Mesenchymal stem cell (in vitro differentiated cells and primary cell): Measurements from ENCODE around the gene VGLL4.
A peak's percentile ranks its signal among the peaks of the same experiment; 100 is the strongest.
"Not testable (repeated sequence)": the region's sequence is repeated elsewhere in the genome, so short reads cannot be mapped to it uniquely, and the experiment has no call there.

Experiments used
- DNase-seq: peaks from one replicate; pipeline ENCODE4 v3.0.0-alpha.2; 2013
- H2AFZ ChIP-seq: one replicate; pipeline ENCODE4 v1.6.1; 2013; ENCODE audit warnings: low read depth, mild to moderate bottlenecking, control low read depth, inconsistent platforms, low read length, moderate library complexity
- H2AK5ac ChIP-seq: 2 replicates; pipeline ENCODE4 v1.6.1; 2013; ENCODE audit warnings: low read length, moderate library complexity, mild to moderate bottlenecking, inconsistent platforms; ENCODE audit not compliant: severe bottlenecking
- H2BK120ac ChIP-seq: one replicate; pipeline ENCODE4 v1.6.1; 2013; ENCODE audit warnings: low read depth, mild to moderate bottlenecking, inconsistent platforms, low read length, moderate library complexity
- H2BK12ac ChIP-seq, 2 experiments: one replicate each; pipeline ENCODE4 v1.6.1; 2013; ENCODE audit warnings: inconsistent platforms in 2 of 2, low read length in 2 of 2, mild to moderate bottlenecking in 2 of 2, moderate library complexity in 2 of 2, control low read depth in 1 of 2
- H2BK15ac ChIP-seq: one replicate; pipeline ENCODE4 v1.6.1; 2013; ENCODE audit warnings: mild to moderate bottlenecking, low read depth, inconsistent platforms; ENCODE audit not compliant: poor library complexity, severe bottlenecking
- H2BK5ac ChIP-seq: 2 replicates; pipeline ENCODE4 v1.6.1; 2013; ENCODE audit warnings: low read depth, mild to moderate bottlenecking, low read length, control low read depth, inconsistent platforms; ENCODE audit not compliant: poor library complexity, severe bottlenecking
- H3K14ac ChIP-seq, 2 experiments: one replicate each; pipeline ENCODE4 v1.6.1; 2013; ENCODE audit warnings: inconsistent platforms in 2 of 2, low read length in 2 of 2, control low read depth in 1 of 2, mild to moderate bottlenecking in 1 of 2, moderate library complexity in 1 of 2
- H3K18ac ChIP-seq, 2 experiments: one replicate each; pipeline ENCODE4 v1.6.1; 2013; ENCODE audit warnings: inconsistent platforms in 2 of 2, low read length in 2 of 2, control low read depth in 1 of 2, low read depth in 1 of 2, mild to moderate bottlenecking in 1 of 2
- H3K23ac ChIP-seq, 2 experiments: one replicate each; pipeline ENCODE4 v1.6.1; 2013; ENCODE audit warnings: inconsistent platforms in 2 of 2, low read length in 2 of 2, mild to moderate bottlenecking in 2 of 2, moderate library complexity in 2 of 2, control low read depth in 1 of 2
- H3K27ac ChIP-seq: 2 replicates; pipeline ENCODE4 v1.5.1; 2013; ENCODE audit warnings: mild to moderate bottlenecking, moderate library complexity, low read length, control low read depth, inconsistent platforms; ENCODE audit not compliant: poor library complexity, severe bottlenecking
- H3K27me3 ChIP-seq, 2 experiments: 2 replicates each; pipeline versions ENCODE4 v1.6.1 to v1.7.0; 2013; ENCODE audit warnings: low read length in 2 of 2, mild to moderate bottlenecking in 2 of 2, moderate library complexity in 2 of 2, control low read depth in 1 of 2, inconsistent platforms in 1 of 2; ENCODE audit not compliant: control insufficient read depth in 1 of 2, insufficient read depth in 1 of 2
- H3K36me3 ChIP-seq, 2 experiments: 2 replicates each; pipeline versions ENCODE4 v1.6.1 to v1.7.0; 2013; ENCODE audit warnings: low read length in 2 of 2, control low read depth in 1 of 2, inconsistent platforms in 1 of 2, low read depth in 1 of 2, mild to moderate bottlenecking in 1 of 2; ENCODE audit not compliant: insufficient read depth in 2 of 2, control insufficient read depth in 1 of 2
- H3K4ac ChIP-seq, 2 experiments: one replicate each; pipeline ENCODE4 v1.6.1; 2013; ENCODE audit warnings: inconsistent platforms in 2 of 2, low read length in 2 of 2, mild to moderate bottlenecking in 2 of 2, moderate library complexity in 2 of 2, control low read depth in 1 of 2, low read depth in 1 of 2
- H3K4me1 ChIP-seq: 2 replicates; pipeline ENCODE4 v1.6.1; 2013; ENCODE audit warnings: low read depth, low read length, control low read depth; ENCODE audit not compliant: control insufficient read depth, insufficient read depth
- H3K4me2 ChIP-seq: 2 replicates; pipeline ENCODE4 v1.6.1; 2013; ENCODE audit warnings: low read length, mild to moderate bottlenecking, inconsistent platforms; ENCODE audit not compliant: poor library complexity, severe bottlenecking
- H3K4me3 ChIP-seq, 2 experiments: 2 replicates each; pipeline versions ENCODE4 v1.5.1 to v1.7.0; 2013; ENCODE audit warnings: low read length in 2 of 2, mild to moderate bottlenecking in 2 of 2, control low read depth in 1 of 2, low read depth in 1 of 2; ENCODE audit not compliant: insufficient read depth in 1 of 2
- H3K79me1 ChIP-seq: replicated peaks from 2 replicates; pipeline ENCODE4 v1.6.1; 2013; ENCODE audit warnings: mild to moderate bottlenecking, control low read depth, low read length, inconsistent platforms; ENCODE audit not compliant: poor library complexity, severe bottlenecking
- H3K9ac ChIP-seq: 2 replicates; pipeline ENCODE4 v1.7.0; 2013; ENCODE audit warnings: mild to moderate bottlenecking, low read length, moderate library complexity
- H3K9me3 ChIP-seq: 2 replicates; pipeline ENCODE4 v1.7.0; 2013; ENCODE audit warnings: mild to moderate bottlenecking, low read length; ENCODE audit not compliant: control insufficient read depth
- H4K8ac ChIP-seq: one replicate; pipeline ENCODE4 v1.6.1; 2013; ENCODE audit warnings: inconsistent platforms, mild to moderate bottlenecking, low read length, moderate library complexity
- H4K91ac ChIP-seq: one replicate; pipeline ENCODE4 v1.6.1; 2013; ENCODE audit warnings: mild to moderate bottlenecking, low read length, inconsistent platforms
- WGBS: methylation state at CpG from one replicate; pipeline ENCODE4 v1.1.7; 2013; ENCODE audit warnings: mixed read lengths; 5-methylcytosine and 5-hydroxymethylcytosine counted together

VGLL4 gene

DNA sequence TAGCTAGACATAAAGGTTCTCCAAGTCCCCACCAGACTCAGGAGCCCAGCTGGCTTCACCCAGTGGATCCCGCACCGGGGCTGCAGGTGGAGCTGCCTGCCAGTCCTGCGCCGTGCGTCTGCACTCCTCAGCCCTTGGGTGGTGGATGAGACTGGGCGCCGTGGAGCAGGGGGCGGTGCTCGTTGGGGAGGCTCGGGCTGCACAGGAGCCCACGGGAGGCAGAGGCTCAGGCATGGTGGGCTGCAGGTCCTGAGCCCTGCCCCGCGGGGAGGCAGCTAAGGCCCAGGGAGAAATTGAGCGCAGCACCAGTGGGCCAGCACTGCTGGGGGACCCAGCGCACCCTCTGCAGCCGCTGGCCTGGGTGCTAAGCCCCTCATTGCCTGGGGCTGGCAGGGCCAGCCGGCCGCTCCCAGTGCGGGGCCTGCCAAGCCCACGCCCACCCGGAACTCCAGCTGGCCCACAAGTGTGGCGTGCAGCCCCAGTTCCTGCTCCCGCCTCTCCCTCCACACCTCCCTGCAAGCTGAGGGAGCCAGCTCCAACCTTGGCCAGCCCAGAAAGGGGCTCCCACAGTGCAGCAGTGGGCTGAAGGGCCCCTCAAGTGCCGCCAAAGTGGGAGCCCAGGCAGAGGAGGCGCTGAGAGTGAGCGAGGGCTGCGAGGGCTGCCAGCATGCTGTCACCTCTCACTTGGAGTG, 130.4 kb downstream of the VGLL4 start:
- H3K36me3 ChIP-seq, H3K9me3 ChIP-seq, H2AFZ ChIP-seq, DNase-seq, H3K23ac ChIP-seq, H3K4me2 ChIP-seq, H2BK15ac ChIP-seq, H3K27me3 ChIP-seq, H3K79me1 ChIP-seq, H3K4me3 ChIP-seq, H2BK5ac ChIP-seq: not testable (repeated sequence)
- Histone ChIP-seq H3K18ac (peak overlapping the region; percentile 89 to 97), H4K91ac (peak overlapping the region; percentile 96), H3K14ac (peak overlapping the region in 1 of 2 experiments; percentile 83), H3K9ac (peak overlapping the region; percentile 46), H3K27ac (peak overlapping the region; percentile 74), H3K4me1 (peaks cover 18% of the 10 kb centered on the region), H2BK120ac (peak overlapping the region; percentile 84), H2BK12ac (peak overlapping the region; percentile 76 to 97), H3K4ac (peak overlapping the region; percentile 55 to 96), H4K8ac (peak overlapping the region; percentile 66), H2AK5ac (peak overlapping the region; percentile 68)
- 93% methylated on average over 25 of the region's 27 CpGs for WGBS

- not testable (repeated sequence) for H3K36me3 ChIP-seq, H2BK5ac ChIP-seq, H3K23ac ChIP-seq, H3K4me2 ChIP-seq, DNase-seq, H3K79me1 ChIP-seq, H3K9me3 ChIP-seq, H3K4me3 ChIP-seq, H2AK5ac ChIP-seq, H2BK120ac ChIP-seq, H3K27me3 ChIP-seq, H3K9ac ChIP-seq, H3K27ac ChIP-seq, H2AFZ ChIP-seq
- H4K91ac ChIP-seq = peak overlapping the region; percentile 76
- H3K4ac ChIP-seq = peak overlapping the region in 1 of 2 experiments; percentile 0
- H3K14ac ChIP-seq = peak overlapping the region in 1 of 2 experiments; percentile 37
- H4K8ac ChIP-seq = peak overlapping the region; percentile 48
- peaks cover 19% of the 10 kb centered on the region for H3K4me1 ChIP-seq
- peak overlapping the region; percentile 57 to 74 for H3K18ac ChIP-seq
- peak overlapping the region; percentile 31 to 92 for H2BK12ac ChIP-seq
- H2BK15ac ChIP-seq = peak overlapping the region; percentile 88
- WGBS = no CpG with 5 or more reads among the region's 20 CpGs
Measured at GRCh38 chr3:11511606-11512005, 132.1 kb downstream of the VGLL4 start.

GRCh38 chr3:11510356-11510755, 133.4 kb downstream of the VGLL4 start:
- Histone ChIP-seq H3K27ac (no peak overlapping the region), H4K91ac (peak overlapping the region; percentile 92), H3K36me3 (no peaks in the 10 kb centered on the region), H3K18ac (peak overlapping the region; percentile 55 to 99), H4K8ac (peak overlapping the region; percentile 87), H3K9me3 (no peaks in the 10 kb centered on the region), H3K23ac (no peak overlapping the region), H3K4ac (peak overlapping the region; percentile 19 to 91), H3K79me1 (peaks cover 12% of the 10 kb centered on the region), H3K4me3 (no peak overlapping the region), H3K27me3 (no peaks in the 10 kb centered on the region), H3K4me2 (no peak overlapping the region), H3K4me1 (peaks cover 18% of the 10 kb centered on the region), H3K9ac (peak overlapping the region; percentile 79), H2BK120ac (peak overlapping the region; percentile 76), H2BK12ac (peak overlapping the region; percentile 59 to 100), H2AK5ac (peak overlapping the region; percentile 36), H2BK5ac (no peak overlapping the region), H2AFZ (no peak overlapping the region), H2BK15ac (peak overlapping the region; percentile 84), H3K14ac (no peak overlapping the region)
- DNase-seq = no peak
- 56% methylated on average over 5 of the region's 5 CpGs for WGBS

- Histone ChIP-seq H4K8ac (no peak overlapping the region), H3K4me3 (peak overlapping the region in 1 of 2 experiments; percentile 38), H2BK12ac (peak overlapping the region; percentile 94 to 98), H3K36me3 (no peaks in the 10 kb centered on the region), H3K79me1 (peaks cover 12% of the 10 kb centered on the region), H2BK15ac (no peak overlapping the region), H3K9ac (peak overlapping the region; percentile 79), H3K9me3 (no peaks in the 10 kb centered on the region), H3K4me2 (no peak overlapping the region), H3K27me3 (no peaks in the 10 kb centered on the region), H2AK5ac (no peak overlapping the region), H2AFZ (no peak overlapping the region), H3K4ac (peak overlapping the region in 1 of 2 experiments; percentile 54), H3K23ac (no peak overlapping the region), H3K27ac (no peak overlapping the region), H3K18ac (peak overlapping the region; percentile 10 to 37), H4K91ac (peak overlapping the region; percentile 77), H2BK5ac (no peak overlapping the region), H3K4me1 (peaks cover 18% of the 10 kb centered on the region), H2BK120ac (peak overlapping the region; percentile 76), H3K14ac (no peak overlapping the region)
- DNase-seq = no peak
- 15% methylated on average over 4 of the region's 5 CpGs for WGBS
Measured at GRCh38 chr3:11510001-11510340, 133.7 kb downstream of the VGLL4 start.
